HCT116 (cell line): Measurements from ENCODE around the gene MCF2L. TPM values are rescaled to one million over a fixed set of nuclear protein-coding genes. Genes with fewer than 3 reads are reported as not detected.

Experiments used
- ATAC-seq: fragments of 200-7000 bp; cut with Tn5 transposase; 2 replicates; pipeline ENCODE4 v1.9.1; 2020; ENCODE audit warnings: mild to moderate bottlenecking, moderate library complexity
- BruUV-seq: library from RNA; stranded (reverse); fragments of 400-500 nt; replicated peaks from 2 replicates; lab custom pipeline; 2021; lab: Mats Ljungman, UMichigan
- CTCF ChIA-PET: fragments of 300-600 bp; sonication (Branson Sonifier 250); formaldehyde crosslinking; loops from one replicate; lab custom pipeline; 2021; ENCODE audit warnings: antibody characterized with exemption; lab: Charles Lee
- POLR2A ChIA-PET: fragments of 300-600, 350-600 bp; sonication (Branson Sonifier 250); formaldehyde crosslinking; loops from one replicate; lab custom pipeline; 2021; ENCODE audit warnings: antibody characterized with exemption; lab: Charles Lee
- RAD21 ChIA-PET, 2 experiments: fragments of 300-600 bp; sonication (Branson Sonifier 250); formaldehyde crosslinking; loops; one replicate each; lab custom pipeline; 2023; ENCODE audit warnings: low total read pairs in 2 of 2; ENCODE audit not compliant: uncharacterized antibody in 2 of 2, unreplicated experiment in 2 of 2, low non-redundant PET in 1 of 2; lab: Charles Lee
- DNase-seq: peaks from one replicate; pipeline ENCODE4 v3.0.0-alpha.2; 2010; ENCODE audit warnings: low read depth, low spot score
- H2AFZ ChIP-seq: fragments of 200-600 bp; shearing (Covaris generic), sonication (generic); 2 replicates; pipeline ENCODE4 v1.6.1; 2017; ENCODE audit warnings: low read depth, mixed run types, mixed read lengths, antibody characterized with exemption, low read length; ENCODE audit not compliant: poor library complexity, severe bottlenecking
- H3K27ac ChIP-seq: 2 replicates; pipeline ENCODE4 v1.5.1; 2012; ENCODE audit warnings: low read depth, low read length
- H3K27me3 ChIP-seq: fragments of 200-600 bp; sonication (generic); 2 replicates; pipeline ENCODE4 v1.6.1; 2016; ENCODE audit warnings: mixed run types, low read length, mixed read lengths; ENCODE audit not compliant: insufficient read depth
- H3K36me3 ChIP-seq, 2 experiments: fragments of 200-500 bp in 1 of 2; fragments of 200-600 bp in 1 of 2; sonication (Bioruptor generic) in 1 of 2; sonication (generic) in 1 of 2; 2 replicates each; pipeline versions ENCODE4 v1.5.1 to v1.6.1; 2014 to 2016; ENCODE audit warnings: low read length in 2 of 2, inconsistent platforms in 1 of 2, mixed read lengths in 1 of 2, mixed run types in 1 of 2; ENCODE audit not compliant: insufficient read depth in 2 of 2, control insufficient read depth in 1 of 2
- H3K4me1 ChIP-seq, 2 experiments: fragments of 200-600 bp in 1 of 2; sonication (generic) in 1 of 2; 2 replicates each; pipeline versions ENCODE4 v1.5.1 to v1.6.1; 2012 to 2017; ENCODE audit warnings: low read length in 2 of 2, inconsistent platforms in 1 of 2, mild to moderate bottlenecking in 1 of 2, mixed read lengths in 1 of 2, mixed run types in 1 of 2, moderate library complexity in 1 of 2; ENCODE audit not compliant: insufficient read depth in 2 of 2, control insufficient read depth in 1 of 2
- H3K4me2 ChIP-seq: fragments of 200-600 bp; sonication (generic); 2 replicates; pipeline ENCODE4 v1.6.1; 2017; ENCODE audit warnings: mixed run types, low read length, mixed read lengths
- H3K4me3 ChIP-seq, 2 experiments: fragments of 200-600 bp in 1 of 2; sonication (generic) in 1 of 2; replicated peaks in 1 of 2; 2 replicates each; pipeline ENCODE4 v1.5.1; 2011 to 2016; ENCODE audit warnings: low read length in 2 of 2, control low read depth in 1 of 2, low read depth in 1 of 2, mild to moderate bottlenecking in 1 of 2, mixed read lengths in 1 of 2, mixed run types in 1 of 2
- H3K79me2 ChIP-seq: fragments of 200-600 bp; sonication (generic); 2 replicates; pipeline ENCODE4 v1.6.1; 2017; ENCODE audit warnings: mild to moderate bottlenecking, mixed run types, low read length, moderate library complexity, mixed read lengths; ENCODE audit not compliant: insufficient read depth
- H3K9ac ChIP-seq: fragments of 200-600 bp; sonication (generic); 2 replicates; pipeline ENCODE4 v1.6.1; 2016; ENCODE audit warnings: low read length, mixed read lengths
- H3K9me2 ChIP-seq: fragments of 200-600 bp; sonication (generic), shearing (Covaris generic); 2 replicates; pipeline ENCODE4 v1.6.1; 2017; ENCODE audit warnings: mixed run types, mild to moderate bottlenecking, moderate library complexity; ENCODE audit not compliant: insufficient read depth
- H3K9me3 ChIP-seq, 2 experiments: fragments of 200-500 bp in 1 of 2; fragments of 200-600 bp in 1 of 2; sonication (Bioruptor generic) in 1 of 2; sonication (generic) in 1 of 2; 2 replicates each; pipeline ENCODE4 v1.6.1; 2014 to 2017; ENCODE audit warnings: low read length in 2 of 2, mixed read lengths in 2 of 2, inconsistent platforms in 1 of 2, low read depth in 1 of 2, mild to moderate bottlenecking in 1 of 2, mixed run types in 1 of 2, moderate library complexity in 1 of 2; ENCODE audit not compliant: control insufficient read depth in 1 of 2, insufficient read depth in 1 of 2
- H4K20me1 ChIP-seq: fragments of 200-600 bp; sonication (generic), shearing (Covaris generic); 2 replicates; pipeline ENCODE4 v1.6.1; 2017; ENCODE audit warnings: mixed run types, mild to moderate bottlenecking, moderate library complexity; ENCODE audit not compliant: insufficient read depth
- CEBPB ChIP-seq: IDR thresholded peaks from 2 replicates; pipeline ENCODE4 v1.6.1; 2012; ENCODE audit warnings: low read depth
- EGR1 ChIP-seq: IDR thresholded peaks from 2 replicates; pipeline ENCODE4 v1.6.1; 2012; ENCODE audit warnings: low read depth
- ELF1 ChIP-seq: IDR thresholded peaks from 2 replicates; pipeline ENCODE4 v1.6.1; 2012; ENCODE audit warnings: low read depth, borderline replicate concordance
- JUND ChIP-seq: IDR thresholded peaks from 2 replicates; pipeline ENCODE4 v1.6.1; 2012
- SIN3A ChIP-seq: IDR thresholded peaks from 2 replicates; pipeline ENCODE4 v1.6.1; 2012; ENCODE audit warnings: low read depth
- SP1 ChIP-seq: IDR thresholded peaks from 2 replicates; pipeline ENCODE4 v1.6.1; 2012; ENCODE audit warnings: low read depth
- TCF7L2 ChIP-seq: IDR thresholded peaks from 2 replicates; pipeline ENCODE4 v1.7.0; 2011; ENCODE audit warnings: borderline replicate concordance, inconsistent platforms; ENCODE audit not compliant: insufficient read depth, insufficient read length; ENCODE audit errors: extremely low read depth
- YY1 ChIP-seq: IDR thresholded peaks from 2 replicates; pipeline ENCODE4 v1.6.1; 2011; ENCODE audit warnings: low read length, low read depth, moderate library complexity, mild to moderate bottlenecking; ENCODE audit not compliant: insufficient replicate concordance; ENCODE audit errors: extremely low read depth
- intact Hi-C: fragments of 100-400 bp; cut with micrococcal nuclease; formaldehyde crosslinking; loops from 2 replicates; pipeline ENCODE4 v1.10.0; 2022
- total RNA-seq: library from RNA; stranded (reverse); gene quantifications from one replicate; pipeline ENCODE4 v1.2.1, GENCODE V29; 2021; ENCODE audit not compliant: unreplicated experiment
- TF ChIP-seq, protein P1 (sequence below): IDR thresholded peaks from 2 replicates; pipeline ENCODE4 v1.6.1; 2011; ENCODE audit warnings: mild to moderate bottlenecking, low read length, moderate library complexity; ENCODE audit not compliant: insufficient replicate concordance; ENCODE audit errors: extremely low read depth
- TF ChIP-seq, protein P2 (sequence below): IDR thresholded peaks from 2 replicates; pipeline ENCODE4 v1.6.1; 2012

MCF2L gene
- total RNA-seq, 1 experiment from 2014 or later, result 19.3 TPM

GRCh38 chr13:112995395-112996191 lies 26.6 kb downstream of the MCF2L start:
- no peaks in the 10 kb centered on the region for H3K9me3 ChIP-seq
- H2AFZ ChIP-seq, result no peak overlapping the region
- H3K9ac ChIP-seq, result 0 out of 2 replicates have a peak overlapping the region, but pooled peaks have one; percentile 27
- no peaks in the 10 kb centered on the region for H4K20me1 ChIP-seq
- no peaks in the 10 kb centered on the region for H3K36me3 ChIP-seq
- no peaks in the 10 kb centered on the region for H3K9me2 ChIP-seq
- H3K79me2 ChIP-seq, result no peaks in the 10 kb centered on the region
- peak; percentile 93 for ATAC-seq
- DNase-seq, result no peak
- peak overlapping the region; percentile 68 for H3K4me2 ChIP-seq
- ChIA-PET CTCF (no interaction called here), POLR2A (no interaction called here), RAD21 (no interaction called here)
- peaks cover 0 to 18% of the 10 kb centered on the region in 2 experiments; a peak in 2 of 4 replicates for H3K4me1 ChIP-seq
- peak overlapping the region; percentile 23 to 37 for H3K4me3 ChIP-seq
- H3K27me3 ChIP-seq, result no peaks in the 10 kb centered on the region
- intact Hi-C loops, result no loop called here
- no TSS peak for BruUV-seq
- TF ChIP-seq ELF1 (no peak), YY1 (no peak), JUND (no peak), SIN3A (no peak), CEBPB (no peak), TCF7L2 (no peak), SP1 (no peak), EGR1 (no peak)
- TF ChIP-seq, protein P1, sequence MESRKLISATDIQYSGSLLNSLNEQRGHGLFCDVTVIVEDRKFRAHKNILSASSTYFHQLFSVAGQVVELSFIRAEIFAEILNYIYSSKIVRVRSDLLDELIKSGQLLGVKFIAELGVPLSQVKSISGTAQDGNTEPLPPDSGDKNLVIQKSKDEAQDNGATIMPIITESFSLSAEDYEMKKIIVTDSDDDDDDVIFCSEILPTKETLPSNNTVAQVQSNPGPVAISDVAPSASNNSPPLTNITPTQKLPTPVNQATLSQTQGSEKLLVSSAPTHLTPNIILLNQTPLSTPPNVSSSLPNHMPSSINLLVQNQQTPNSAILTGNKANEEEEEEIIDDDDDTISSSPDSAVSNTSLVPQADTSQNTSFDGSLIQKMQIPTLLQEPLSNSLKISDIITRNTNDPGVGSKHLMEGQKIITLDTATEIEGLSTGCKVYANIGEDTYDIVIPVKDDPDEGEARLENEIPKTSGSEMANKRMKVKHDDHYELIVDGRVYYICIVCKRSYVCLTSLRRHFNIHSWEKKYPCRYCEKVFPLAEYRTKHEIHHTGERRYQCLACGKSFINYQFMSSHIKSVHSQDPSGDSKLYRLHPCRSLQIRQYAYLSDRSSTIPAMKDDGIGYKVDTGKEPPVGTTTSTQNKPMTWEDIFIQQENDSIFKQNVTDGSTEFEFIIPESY, result no peak
- TF ChIP-seq, protein P2, sequence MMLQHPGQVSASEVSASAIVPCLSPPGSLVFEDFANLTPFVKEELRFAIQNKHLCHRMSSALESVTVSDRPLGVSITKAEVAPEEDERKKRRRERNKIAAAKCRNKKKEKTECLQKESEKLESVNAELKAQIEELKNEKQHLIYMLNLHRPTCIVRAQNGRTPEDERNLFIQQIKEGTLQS, result no peak
- H3K27ac ChIP-seq, result no peak overlapping the region; the same call in 1 of the 2 replicates
